Brain microvascular endothelial cell (primary cell): ENCODE data around the gene RAB11A.
A peak's percentile ranks its signal among the peaks of the same experiment; 100 is the strongest.
"Not testable (repeated sequence)": the region's sequence is repeated elsewhere in the genome, so short reads cannot be mapped to it uniquely, and the experiment has no call there.

Experiments used
- DNase-seq: peaks from one replicate; pipeline ENCODE4 v3.0.0-alpha.2; 2020
- H3K27ac ChIP-seq: fragments of 250-450 bp; sonication (Bioruptor Pico); 2 replicates; pipeline ENCODE4 v1.5.1; 2020; ENCODE audit warnings: mild to moderate bottlenecking, moderate library complexity
- H3K27me3 ChIP-seq: fragments of 250-450 bp; sonication (Bioruptor Pico); replicated peaks from 2 replicates; pipeline ENCODE4 v1.5.1; 2020; ENCODE audit warnings: mild to moderate bottlenecking
- H3K36me3 ChIP-seq: fragments of 250-450 bp; sonication (Bioruptor Pico); replicated peaks from 2 replicates; pipeline ENCODE4 v1.5.1; 2020; ENCODE audit warnings: mild to moderate bottlenecking
- H3K4me3 ChIP-seq: 2 replicates; pipeline ENCODE4 v1.5.1; 2011; ENCODE audit warnings: low read depth, mild to moderate bottlenecking, control low read depth, low read length, moderate library complexity
- CTCF ChIP-seq: IDR thresholded peaks from 2 replicates; pipeline ENCODE4 v1.5.1; 2011; ENCODE audit warnings: low read depth, mild to moderate bottlenecking, moderate library complexity, low read length, control low read depth, inconsistent platforms; ENCODE audit errors: missing control alignments
- in situ Hi-C: cut with HindIII; loops from 2 replicates; pipeline ENCODE4 v1.10.0; 2017; ENCODE audit warnings: low sequenced_read_pairs, low pct_ligation_motif_present

Gene RAB11A

GRCh38 chr15:65867244-65867643 lies 2.0 kb upstream of the RAB11A start:
- no peak for DNase-seq
- Histone ChIP-seq H3K36me3 (no peaks in the 10 kb centered on the region), H3K4me3 (no peak overlapping the region), H3K27ac (no peak overlapping the region), H3K27me3 (no peaks in the 10 kb centered on the region)
- in situ Hi-C loops = loop anchor here (25.0 kb wide), 1 partner anchor 230 kb away; no protein-coding TSS in a partner anchor
- TF ChIP-seq CTCF = no peak

- in situ Hi-C loops = loop anchor here (25.0 kb wide), 1 partner anchor 231 kb away; no protein-coding TSS in a partner anchor
- not testable (repeated sequence) for H3K27me3 ChIP-seq
Observed at GRCh38 chr15:65867933-65868332, 1.4 kb upstream of the RAB11A start.

GRCh38 chr15:65868546-65869125 lies 655 bp upstream of the RAB11A start:
- peak overlapping the region; percentile 80 for H3K27ac ChIP-seq
- peak; percentile 60 for DNase-seq
- no peaks in the 10 kb centered on the region for H3K27me3 ChIP-seq
- no peak for TF ChIP-seq CTCF
- peak overlapping the region; percentile 97 for H3K4me3 ChIP-seq
- in situ Hi-C loops = loop anchor here (25.0 kb wide), 1 partner anchor 231 kb away; no protein-coding TSS in a partner anchor
- H3K36me3 ChIP-seq = no peaks in the 10 kb centered on the region

More at GRCh38 chr15:65867933-65868332, 1.4 kb upstream of the RAB11A start:
- not testable (repeated sequence) for DNase-seq, H3K4me3 ChIP-seq, H3K36me3 ChIP-seq, H3K27ac ChIP-seq

GRCh38 chr15:65869954-65870871 lies 922 bp downstream of the RAB11A start:
- Histone ChIP-seq H3K36me3 (peaks cover 4% of the 10 kb centered on the region), H3K4me3 (peak overlapping the region; percentile 97), H3K27me3 (no peaks in the 10 kb centered on the region), H3K27ac (peak overlapping the region; percentile 80)
- in situ Hi-C loops = loop anchor here (25.0 kb wide), 1 partner anchor 233 kb away; no protein-coding TSS in a partner anchor
- TF ChIP-seq CTCF = no peak
- peak; percentile 28 for DNase-seq

GRCh38 chr15:65870889-65871533 lies 1.7 kb downstream of the RAB11A start:
- in situ Hi-C loops = loop anchor here (25.0 kb wide), 1 partner anchor 234 kb away; no protein-coding TSS in a partner anchor
- H3K27me3 ChIP-seq = no peaks in the 10 kb centered on the region
- peaks cover 4% of the 10 kb centered on the region for H3K36me3 ChIP-seq
- peak; percentile 52 for DNase-seq
- H3K4me3 ChIP-seq = peak overlapping the region; percentile 97
- TF ChIP-seq CTCF = no peak
- peak overlapping the region; percentile 80 for H3K27ac ChIP-seq

- not testable (repeated sequence) for DNase-seq, H3K27ac ChIP-seq, H3K27me3 ChIP-seq, H3K4me3 ChIP-seq
- in situ Hi-C loops = loop anchor here (25.0 kb wide), 1 partner anchor 235 kb away; no protein-coding TSS in a partner anchor
- H3K36me3 ChIP-seq = peaks cover 10% of the 10 kb centered on the region
Observed at GRCh38 chr15:65871886-65872285, 2.6 kb downstream of the RAB11A start.

GRCh38 chr15:65872596-65872995 lies 3.3 kb downstream of the RAB11A start:
- DNase-seq = peak; percentile 28

More at GRCh38 chr15:65872596-65872995, 3.3 kb downstream of the RAB11A start:
- in situ Hi-C loops = loop anchor here (25.0 kb wide), 1 partner anchor 235 kb away; no protein-coding TSS in a partner anchor
- H3K36me3 ChIP-seq = peaks cover 16% of the 10 kb centered on the region
- H3K27ac ChIP-seq, H3K4me3 ChIP-seq, H3K27me3 ChIP-seq: not testable (repeated sequence)
